ENCODE results near the gene SP2.
"Not testable (repeated sequence)": the region's sequence is repeated elsewhere in the genome, so short reads cannot be mapped to it uniquely, and the experiment has no call there.

Gene SP2

DNA sequence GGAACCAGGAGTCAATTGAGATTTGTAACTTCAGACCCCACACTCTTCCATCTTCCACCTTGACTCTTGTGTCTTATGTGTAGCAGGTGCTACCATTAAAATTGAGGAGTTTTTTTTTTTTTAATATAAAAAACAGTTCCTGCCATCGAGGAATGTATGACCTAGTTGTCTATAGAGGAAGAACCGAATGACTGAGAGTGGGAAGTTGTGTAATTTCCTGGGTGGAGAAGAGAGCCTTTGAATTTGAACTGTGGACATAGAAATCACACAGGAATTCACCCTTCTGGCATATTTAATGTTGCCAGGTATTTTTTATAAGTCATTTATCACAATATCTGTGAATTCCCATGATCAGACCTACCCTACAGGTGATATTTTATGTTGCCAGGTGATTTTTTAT is 22.0 kb downstream of the SP2 start:
- TF ChIP-seq, protein P1, sequence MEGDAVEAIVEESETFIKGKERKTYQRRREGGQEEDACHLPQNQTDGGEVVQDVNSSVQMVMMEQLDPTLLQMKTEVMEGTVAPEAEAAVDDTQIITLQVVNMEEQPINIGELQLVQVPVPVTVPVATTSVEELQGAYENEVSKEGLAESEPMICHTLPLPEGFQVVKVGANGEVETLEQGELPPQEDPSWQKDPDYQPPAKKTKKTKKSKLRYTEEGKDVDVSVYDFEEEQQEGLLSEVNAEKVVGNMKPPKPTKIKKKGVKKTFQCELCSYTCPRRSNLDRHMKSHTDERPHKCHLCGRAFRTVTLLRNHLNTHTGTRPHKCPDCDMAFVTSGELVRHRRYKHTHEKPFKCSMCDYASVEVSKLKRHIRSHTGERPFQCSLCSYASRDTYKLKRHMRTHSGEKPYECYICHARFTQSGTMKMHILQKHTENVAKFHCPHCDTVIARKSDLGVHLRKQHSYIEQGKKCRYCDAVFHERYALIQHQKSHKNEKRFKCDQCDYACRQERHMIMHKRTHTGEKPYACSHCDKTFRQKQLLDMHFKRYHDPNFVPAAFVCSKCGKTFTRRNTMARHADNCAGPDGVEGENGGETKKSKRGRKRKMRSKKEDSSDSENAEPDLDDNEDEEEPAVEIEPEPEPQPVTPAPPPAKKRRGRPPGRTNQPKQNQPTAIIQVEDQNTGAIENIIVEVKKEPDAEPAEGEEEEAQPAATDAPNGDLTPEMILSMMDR (IDR thresholded peaks at IDR 0.05; ENCODE audit: low read depth, low read length) = no peak
- no peak overlapping the region for H3K4me3 ChIP-seq (ENCODE audit: low read depth, low read length)
- DNase-seq (ENCODE audit: low read depth, low spot score) = no peak
- in situ Hi-C loops (cut with HindIII; ENCODE audit: low sequenced_read_pairs) = no loop called here

- no peak for DNase-seq (ENCODE audit: low read depth, low spot score)
- TF ChIP-seq, protein P1 (IDR thresholded peaks at IDR 0.05; ENCODE audit: low read depth, low read length) = no peak
- in situ Hi-C loops (cut with HindIII; ENCODE audit: low sequenced_read_pairs) = no loop called here
- H3K4me3 ChIP-seq (ENCODE audit: low read depth, low read length) = no peak overlapping the region
Observed at GRCh38 chr17:47918991-47919390, 23.0 kb downstream of the SP2 start.

- DNase-seq (ENCODE audit: low read depth, low spot score); H3K4me3 ChIP-seq (ENCODE audit: low read depth, low read length); in situ Hi-C loops (cut with HindIII; ENCODE audit: low sequenced_read_pairs): not testable (repeated sequence)
Observed at GRCh38 chr17:47919889-47920288, 23.9 kb downstream of the SP2 start.

DNA sequence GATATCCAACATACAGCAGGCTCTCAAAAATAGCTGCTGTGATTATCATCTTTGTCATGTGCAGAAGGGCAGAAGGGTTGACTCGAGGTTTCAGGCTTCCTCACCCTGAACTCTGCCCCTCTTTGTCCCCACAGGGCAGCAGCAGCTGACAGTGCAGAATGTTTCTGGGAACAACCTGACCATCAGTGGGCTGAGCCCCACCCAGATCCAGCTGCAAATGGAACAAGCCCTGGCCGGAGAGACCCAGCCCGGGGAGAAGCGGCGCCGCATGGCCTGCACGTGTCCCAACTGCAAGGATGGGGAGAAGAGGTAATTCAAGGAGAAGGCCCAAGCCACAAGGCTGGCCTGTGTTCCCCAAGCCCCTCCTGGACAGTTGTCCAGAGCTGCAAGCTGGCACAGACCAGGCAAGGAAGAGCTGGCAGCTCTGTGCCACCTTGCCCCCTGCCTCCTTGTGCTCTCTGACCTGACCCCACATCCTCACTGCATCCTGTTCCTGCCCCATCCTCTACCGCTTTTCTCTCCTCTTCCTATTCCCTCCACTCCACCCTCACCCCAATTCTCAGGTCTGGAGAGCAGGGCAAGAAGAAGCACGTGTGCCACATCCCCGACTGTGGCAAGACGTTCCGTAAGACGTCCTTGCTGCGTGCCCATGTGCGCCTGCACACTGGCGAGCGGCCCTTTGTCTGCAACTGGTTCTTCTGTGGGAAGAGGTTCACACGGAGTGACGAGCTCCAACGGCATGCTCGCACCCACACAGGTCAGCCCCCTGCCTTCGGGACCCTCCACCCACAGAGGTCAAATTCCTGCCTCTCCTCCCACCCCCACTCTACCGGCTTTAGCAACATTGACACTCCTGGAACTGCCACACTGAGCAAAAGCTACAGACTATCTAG is 29.0 kb downstream of the SP2 start:
- DNase-seq (ENCODE audit: low read depth, low spot score) = no peak
- in situ Hi-C loops (cut with HindIII; ENCODE audit: low sequenced_read_pairs) = no loop called here
- TF ChIP-seq, protein P1 (IDR thresholded peaks at IDR 0.05; ENCODE audit: low read depth, low read length) = no peak
- no peak overlapping the region for H3K4me3 ChIP-seq (ENCODE audit: low read depth, low read length)

DNA sequence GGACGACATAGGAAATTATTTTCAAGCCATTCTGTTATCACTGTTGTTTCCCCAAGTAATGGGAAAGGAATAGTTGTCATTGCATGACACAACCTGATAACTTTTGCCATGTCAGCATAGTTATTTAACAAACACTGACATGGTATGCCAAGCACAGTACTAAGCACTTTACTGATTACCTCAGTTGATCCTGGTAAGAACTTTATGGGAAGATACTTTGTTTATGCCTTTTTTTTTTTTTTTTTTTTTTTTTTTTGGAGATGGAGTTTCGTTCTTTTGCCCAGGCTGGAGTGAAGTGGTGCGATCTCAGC is 29.6 kb downstream of the SP2 start:
- DNase-seq (ENCODE audit: low read depth, low spot score) = no peak
- TF ChIP-seq, protein P1 (IDR thresholded peaks at IDR 0.05; ENCODE audit: low read depth, low read length) = no peak
- no peak overlapping the region for H3K4me3 ChIP-seq (ENCODE audit: low read depth, low read length)
- in situ Hi-C loops (cut with HindIII; ENCODE audit: low sequenced_read_pairs) = no loop called here

DNA sequence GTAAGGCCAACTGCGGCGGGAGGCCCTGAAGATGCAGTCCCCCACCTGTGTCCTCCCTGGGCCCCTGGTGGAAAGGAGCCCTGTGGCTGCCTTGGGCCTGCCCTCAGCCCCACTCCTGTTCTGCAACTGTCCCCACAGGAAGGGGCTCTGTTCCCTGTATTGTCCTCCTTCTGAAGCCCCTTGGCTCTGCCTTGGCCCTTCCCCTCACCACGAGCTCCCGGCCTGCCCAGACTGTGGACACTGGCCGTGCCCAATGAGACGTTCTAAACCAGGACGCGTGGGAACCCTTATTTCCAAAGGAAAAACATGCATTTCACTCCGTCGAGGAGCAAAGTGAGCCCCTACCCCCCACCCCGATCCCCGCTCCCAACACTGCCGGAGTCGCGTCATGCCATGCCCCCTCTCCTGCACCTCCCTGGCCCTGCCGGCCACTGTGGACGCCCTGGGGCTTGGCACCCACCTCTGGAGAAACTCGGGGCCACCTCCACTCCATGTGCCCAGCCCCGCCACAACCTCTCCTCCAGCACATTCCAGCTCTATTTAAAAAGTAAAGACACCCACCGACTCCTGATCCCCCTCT is 31.9 kb downstream of the SP2 start:
- DNase-seq (ENCODE audit: low read depth, low spot score) = no peak
- TF ChIP-seq, protein P1 (IDR thresholded peaks at IDR 0.05; ENCODE audit: low read depth, low read length) = no peak
- in situ Hi-C loops (cut with HindIII; ENCODE audit: low sequenced_read_pairs) = no loop called here
- no peak overlapping the region for H3K4me3 ChIP-seq (ENCODE audit: low read depth, low read length)

DNA sequence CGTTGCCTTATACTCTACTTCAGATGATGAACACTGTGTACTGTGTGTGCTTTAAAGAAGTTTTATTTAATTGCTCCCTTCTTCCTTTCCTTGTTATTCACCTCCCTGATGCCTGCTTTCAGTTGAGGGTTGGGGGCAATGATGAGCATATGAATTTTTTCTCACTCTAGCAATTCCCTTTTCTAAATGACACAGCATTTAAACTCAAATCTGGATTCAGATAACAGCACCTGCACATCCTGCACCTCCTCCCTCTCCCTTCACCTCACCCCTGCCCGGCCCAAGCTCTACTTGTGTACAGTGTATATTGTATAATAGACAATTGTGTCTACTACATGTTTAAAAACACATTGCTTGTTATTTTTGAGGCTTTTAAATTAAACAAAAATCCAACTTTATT is 32.4 kb downstream of the SP2 start:
- in situ Hi-C loops (cut with HindIII; ENCODE audit: low sequenced_read_pairs) = no loop called here
- TF ChIP-seq, protein P1 (IDR thresholded peaks at IDR 0.05; ENCODE audit: low read depth, low read length) = no peak
- no peak overlapping the region for H3K4me3 ChIP-seq (ENCODE audit: low read depth, low read length)
- DNase-seq (ENCODE audit: low read depth, low spot score) = no peak

Measured in astrocyte of the spinal cord (primary cell).